Endodermal cell (in vitro differentiated cells): Measurements from ENCODE around the gene USP43. TPM values are rescaled to one million over a fixed set of nuclear protein-coding genes. Genes with fewer than 3 reads are reported as not detected.

Experiments used
- DNase-seq: peaks from one replicate; pipeline ENCODE4 v3.0.0-alpha.2; 2017
- H3K27ac ChIP-seq: 2 replicates; pipeline ENCODE4 v1.5.1; 2013; ENCODE audit warnings: mild to moderate bottlenecking, low read depth, low read length, moderate library complexity
- H3K27me3 ChIP-seq: 2 replicates; pipeline ENCODE4 v1.6.1; 2013; ENCODE audit warnings: mild to moderate bottlenecking, low read length, moderate library complexity; ENCODE audit not compliant: insufficient read depth, control insufficient read depth, poor library complexity, severe bottlenecking
- H3K36me3 ChIP-seq: 2 replicates; pipeline ENCODE4 v1.7.0; 2013; ENCODE audit warnings: mild to moderate bottlenecking, low read length, moderate library complexity; ENCODE audit not compliant: control insufficient read depth, insufficient read depth
- H3K4me1 ChIP-seq: one replicate; pipeline ENCODE4 v1.7.0; 2013; ENCODE audit warnings: low read length; ENCODE audit not compliant: control insufficient read depth, insufficient read depth
- H3K4me3 ChIP-seq: 2 replicates; pipeline ENCODE4 v1.5.1; 2013; ENCODE audit warnings: mild to moderate bottlenecking, low read length, moderate library complexity
- H3K9ac ChIP-seq: 2 replicates; pipeline ENCODE4 v1.6.1; 2013; ENCODE audit warnings: mild to moderate bottlenecking, low read length, moderate library complexity; ENCODE audit not compliant: poor library complexity, severe bottlenecking; ENCODE audit errors: extremely low read depth
- H3K9me3 ChIP-seq: 2 replicates; pipeline ENCODE4 v1.6.1; 2013; ENCODE audit warnings: mild to moderate bottlenecking, low read length, moderate library complexity; ENCODE audit not compliant: control insufficient read depth
- H3K27ac Mint-ChIP-seq: 2 replicates; pipeline ENCODE4 v1.8.0; 2020; ENCODE audit warnings: mixed read lengths
- H3K27me3 Mint-ChIP-seq: 2 replicates; pipeline ENCODE4 v1.8.0; 2021; ENCODE audit warnings: mild to moderate bottlenecking, mixed read lengths; ENCODE audit not compliant: insufficient read depth
- H3K36me3 Mint-ChIP-seq: 2 replicates; pipeline ENCODE4 v1.8.0; 2020; ENCODE audit warnings: low read depth, mixed read lengths
- H3K4me1 Mint-ChIP-seq: 2 replicates; pipeline ENCODE4 v1.8.0; 2020; ENCODE audit warnings: mixed read lengths
- H3K4me3 Mint-ChIP-seq: 2 replicates; pipeline ENCODE4 v1.8.0; 2020; ENCODE audit warnings: mild to moderate bottlenecking, moderate library complexity, mixed read lengths
- H3K9me3 Mint-ChIP-seq: 2 replicates; pipeline ENCODE4 v1.8.0; 2020; ENCODE audit warnings: mild to moderate bottlenecking, mixed read lengths
- WGBS, 2 experiments: methylation state at CpG; one replicate each; pipeline versions ENCODE4 v1.1.5 to v1.1.7; 2013; ENCODE audit warnings: missing lambda C conversion rate in 2 of 2, mixed read lengths in 1 of 2; ENCODE audit not compliant: insufficient coverage in 1 of 2, insufficient read length in 1 of 2; 5-methylcytosine and 5-hydroxymethylcytosine counted together
- total RNA-seq, 2 donors: library from RNA; stranded (reverse); fragmentation: NEBNext Ultra II Directional in 1 of 2; extraction: Animal tissue kit (Norgen Biotek cat#: 25700) in 1 of 2; gene quantifications; 2 replicates in 1 of 2; 3 replicates in 1 of 2; pipeline ENCODE4 v1.2.1, GENCODE V29; 2021
- TF ChIP-seq, protein P1 (sequence below): fragments of 200-600 bp; sonication (generic); conservative IDR thresholded peaks from 2 replicates; pipeline ENCODE4 v1.5.0; 2021; ENCODE audit warnings: antibody characterized with exemption, mild to moderate bottlenecking

Gene USP43
- total RNA-seq, 2 donors from 2014 or later: 8.6 to 12.6 TPM

- Mint-ChIP-seq H3K4me3 (no peak overlapping the region), H3K27ac (no peak overlapping the region), H3K9me3 (no peaks in the 10 kb centered on the region), H3K27me3 (no peaks in the 10 kb centered on the region), H3K36me3 (peaks cover 50% of the 10 kb centered on the region), H3K4me1 (no peaks in the 10 kb centered on the region)
- Histone ChIP-seq H3K4me1 (no peaks in the 10 kb centered on the region), H3K9me3 (no peaks in the 10 kb centered on the region), H3K4me3 (no peak overlapping the region), H3K27me3 (no peaks in the 10 kb centered on the region), H3K27ac (no peak overlapping the region), H3K36me3 (peaks cover 4% of the 10 kb centered on the region), H3K9ac (no peak overlapping the region)
- no peak for DNase-seq
- TF ChIP-seq, protein P1, sequence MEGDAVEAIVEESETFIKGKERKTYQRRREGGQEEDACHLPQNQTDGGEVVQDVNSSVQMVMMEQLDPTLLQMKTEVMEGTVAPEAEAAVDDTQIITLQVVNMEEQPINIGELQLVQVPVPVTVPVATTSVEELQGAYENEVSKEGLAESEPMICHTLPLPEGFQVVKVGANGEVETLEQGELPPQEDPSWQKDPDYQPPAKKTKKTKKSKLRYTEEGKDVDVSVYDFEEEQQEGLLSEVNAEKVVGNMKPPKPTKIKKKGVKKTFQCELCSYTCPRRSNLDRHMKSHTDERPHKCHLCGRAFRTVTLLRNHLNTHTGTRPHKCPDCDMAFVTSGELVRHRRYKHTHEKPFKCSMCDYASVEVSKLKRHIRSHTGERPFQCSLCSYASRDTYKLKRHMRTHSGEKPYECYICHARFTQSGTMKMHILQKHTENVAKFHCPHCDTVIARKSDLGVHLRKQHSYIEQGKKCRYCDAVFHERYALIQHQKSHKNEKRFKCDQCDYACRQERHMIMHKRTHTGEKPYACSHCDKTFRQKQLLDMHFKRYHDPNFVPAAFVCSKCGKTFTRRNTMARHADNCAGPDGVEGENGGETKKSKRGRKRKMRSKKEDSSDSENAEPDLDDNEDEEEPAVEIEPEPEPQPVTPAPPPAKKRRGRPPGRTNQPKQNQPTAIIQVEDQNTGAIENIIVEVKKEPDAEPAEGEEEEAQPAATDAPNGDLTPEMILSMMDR: no peak
- 90 to 93% methylated on average over 2 to 9 of the region's 9 CpGs for WGBS, 2 experiments
Measured at GRCh38 chr17:9702482-9702881, 57.2 kb downstream of the USP43 start.

DNA sequence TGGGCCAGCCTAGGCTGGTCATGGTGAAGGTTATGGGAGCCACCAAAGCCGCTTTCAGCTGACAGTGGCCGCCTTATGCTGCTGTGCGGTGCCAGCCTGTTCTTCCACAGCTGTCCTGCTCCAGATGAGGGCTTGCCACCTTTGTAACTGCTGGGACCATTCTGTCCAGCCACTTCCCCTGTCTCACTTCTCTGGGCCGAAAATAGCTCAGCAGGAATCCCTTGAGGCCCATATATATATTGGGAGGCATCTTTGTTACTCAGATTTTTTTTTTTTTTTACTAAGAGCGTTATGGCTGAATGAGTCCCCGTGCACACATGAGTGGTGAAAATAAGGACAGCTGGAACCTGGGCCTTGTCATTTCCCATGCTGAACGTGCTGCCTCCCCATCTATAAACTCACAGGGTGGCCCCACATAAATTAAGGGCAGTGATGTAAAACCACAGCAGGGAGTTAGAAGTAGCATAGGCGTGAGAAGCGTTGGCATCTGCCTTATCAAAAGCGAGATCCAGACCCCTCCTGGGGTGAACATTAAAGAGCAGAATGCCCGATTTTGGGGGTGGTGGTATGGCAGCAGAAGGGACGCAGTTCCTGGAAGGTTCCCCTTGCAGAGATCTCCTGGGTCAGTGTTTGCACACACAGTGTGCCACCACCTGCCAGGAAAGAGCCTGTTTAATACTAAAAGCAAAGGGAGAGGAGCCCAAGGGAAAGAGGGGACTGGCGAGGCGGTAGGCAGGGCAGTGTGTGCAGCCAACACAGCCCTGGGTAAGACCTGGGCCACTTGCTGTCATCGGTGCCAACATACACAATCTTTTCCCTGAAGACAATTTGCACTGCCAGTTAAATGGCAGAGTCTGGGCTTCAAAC lies 57.8 kb downstream of the USP43 start:
- H3K36me3 Mint-ChIP-seq: peaks cover 50% of the 10 kb centered on the region
- no peaks in the 10 kb centered on the region for H3K9me3 Mint-ChIP-seq
- Histone ChIP-seq H3K36me3 (no peaks in the 10 kb centered on the region), H3K9me3 (no peaks in the 10 kb centered on the region), H3K4me1 (no peaks in the 10 kb centered on the region), H3K9ac (no peak overlapping the region), H3K27ac (no peak overlapping the region), H3K4me3 (no peak overlapping the region), H3K27me3 (no peaks in the 10 kb centered on the region)
- H3K27me3 Mint-ChIP-seq: no peaks in the 10 kb centered on the region
- H3K4me3 Mint-ChIP-seq: no peak overlapping the region
- 91 to 93% methylated on average over 12 to 15 of the region's 15 CpGs for WGBS, 2 experiments
- no peaks in the 10 kb centered on the region for H3K4me1 Mint-ChIP-seq
- peak; percentile 41 for DNase-seq
- peak overlapping the region; percentile 43 for H3K27ac Mint-ChIP-seq
- TF ChIP-seq, protein P1: no peak

GRCh38 chr17:9703781-9704082 lies 58.4 kb downstream of the USP43 start:
- peaks cover 48% of the 10 kb centered on the region for H3K36me3 Mint-ChIP-seq
- H3K4me3 ChIP-seq: no peak overlapping the region
- H3K9me3 Mint-ChIP-seq: no peaks in the 10 kb centered on the region
- H3K27ac ChIP-seq: no peak overlapping the region
- no peaks in the 10 kb centered on the region for H3K36me3 ChIP-seq
- no peaks in the 10 kb centered on the region for H3K4me1 Mint-ChIP-seq
- H3K27ac Mint-ChIP-seq: peak overlapping the region; percentile 43
- no peaks in the 10 kb centered on the region for H3K4me1 ChIP-seq
- WGBS, 2 experiments: 86 to 100% methylated on average over 1 to 3 of the region's 3 CpGs
- H3K9ac ChIP-seq: no peak overlapping the region
- H3K4me3 Mint-ChIP-seq: no peak overlapping the region
- H3K27me3 Mint-ChIP-seq: no peaks in the 10 kb centered on the region
- no peaks in the 10 kb centered on the region for H3K27me3 ChIP-seq
- DNase-seq: no peak
- TF ChIP-seq, protein P1: no peak
- no peaks in the 10 kb centered on the region for H3K9me3 ChIP-seq
